Esophagus muscularis mucosa (tissue), 4 donors: ENCODE data around the gene CELF4. TPM values are rescaled to one million over a fixed set of nuclear protein-coding genes. Genes with fewer than 3 reads are reported as not detected.

Source experiments
- DNase-seq: peaks from one replicate; pipeline ENCODE4 v3.0.0-alpha.2; 2017; ENCODE audit errors: extremely low spot score
- H3K27ac ChIP-seq, 4 donors: fragments of 200-600 bp; sonication (generic); replicated peaks in 1 of 4; 1 replicate in 3 of 4; 2 replicates in 1 of 4; pipeline ENCODE4 v1.5.1; 2016 to 2019; ENCODE audit warnings: mild to moderate bottlenecking in 1 of 4
- H3K27me3 ChIP-seq, 4 donors: fragments of 200-600 bp; sonication (generic); one replicate each; pipeline versions ENCODE4 v1.5.1 to v1.6.0; 2016 to 2019
- H3K36me3 ChIP-seq, 4 donors: fragments of 200-600 bp; sonication (generic); one replicate each; pipeline ENCODE4 v1.5.1; 2016 to 2019
- H3K4me1 ChIP-seq, 4 donors: fragments of 200-600 bp; sonication (generic); one replicate each; pipeline ENCODE4 v1.5.1; 2016 to 2019
- H3K4me3 ChIP-seq, 4 donors: fragments of 200-600 bp; sonication (generic); 1 replicate in 2 of 4; 2 replicates in 2 of 4; pipeline ENCODE4 v1.5.1; 2016 to 2019; ENCODE audit warnings: mild to moderate bottlenecking in 4 of 4, moderate library complexity in 1 of 4
- H3K9me3 ChIP-seq, 4 donors: fragments of 200-600 bp; sonication (generic); 1 replicate in 3 of 4; 2 replicates in 1 of 4; pipeline ENCODE4 v1.5.1; 2016 to 2019
- CTCF ChIP-seq, 3 experiments: fragments of 200-600 bp in 2 of 3; fragments of 450-650 bp in 1 of 3; sonication (generic) in 2 of 3; IDR thresholded peaks; one replicate each; pipeline ENCODE4 v1.5.1; 2017 to 2019; ENCODE audit warnings: antibody characterized with exemption in 3 of 3, mild to moderate bottlenecking in 2 of 3, moderate library complexity in 1 of 3
- EP300 ChIP-seq: sonication (generic); formaldehyde crosslinking; IDR thresholded peaks from one replicate; pipeline ENCODE4 v1.6.1; 2017; ENCODE audit warnings: antibody characterized with exemption
- POLR2A ChIP-seq: fragments of 450-650 bp; IDR thresholded peaks from one replicate; pipeline ENCODE4 v1.6.1; 2017; ENCODE audit warnings: antibody characterized with exemption, moderate library complexity, mild to moderate bottlenecking, low read depth
- POLR2AphosphoS5 ChIP-seq, 2 donors: sonication (generic); formaldehyde crosslinking; IDR thresholded peaks; one replicate each; pipeline ENCODE4 v1.6.1; 2017; ENCODE audit warnings: antibody characterized with exemption in 2 of 2
- WGBS: methylation state at CpG from one replicate; pipeline ENCODE4 v1.1.5; 2018; 5-methylcytosine and 5-hydroxymethylcytosine counted together
- intact Hi-C: fragments of 100-400 bp; cut with DNase I; formaldehyde crosslinking; loops from one replicate; pipeline ENCODE4 v1.15.1; 2023
- total RNA-seq, 4 donors: library from RNA; depleted of rRNA; stranded (reverse); fragments of >200 nt; gene quantifications; one replicate each; pipeline versions ENCODE4 v1.1.0 to v1.2.1, GENCODE V29; 2016

Gene CELF4
- total RNA-seq, 4 donors from 2014 or later: 0.86 to 1.8 (median 1.7) TPM

GRCh38 chr18:37346048-37346447, 219.6 kb downstream of the CELF4 start:
- no peak for DNase-seq
- intact Hi-C loops: no loop called here
- WGBS: 89% methylated on average over 1 of the region's 3 CpGs
- Histone ChIP-seq H3K9me3 (no peaks in the 10 kb centered on the region), H3K27me3 (peaks cover 0 to 39% (median 0%) of the 10 kb centered on the region in 4 donors), H3K4me3 (no peak overlapping the region), H3K36me3 (no peaks in the 10 kb centered on the region), H3K27ac (no peak overlapping the region), H3K4me1 (peaks cover 0 to 3% (median 1%) of the 10 kb centered on the region in 4 donors)
- TF ChIP-seq POLR2A (no peak), CTCF (IDR thresholded peaks at IDR 0.05) (no peak), EP300 (no peak), POLR2AphosphoS5 (IDR thresholded peaks at IDR 0.05) (no peak)

- 31% methylated on average over 7 of the region's 7 CpGs for WGBS
- H3K27ac ChIP-seq: no peak overlapping the region
- no peaks in the 10 kb centered on the region for H3K9me3 ChIP-seq
- H3K4me3 ChIP-seq: no peak overlapping the region
- TF ChIP-seq POLR2A: no peak
- TF ChIP-seq CTCF (IDR thresholded peaks at IDR 0.05): peak in 1 of 3 experiments; percentile 2
- DNase-seq: no peak
- intact Hi-C loops: loop anchor here (5.0 kb wide), 1 partner anchor 194 kb away; no protein-coding TSS in a partner anchor
- H3K4me1 ChIP-seq: peaks cover 0 to 3% (median 1%) of the 10 kb centered on the region in 4 donors
- no peaks in the 10 kb centered on the region for H3K36me3 ChIP-seq
- H3K27me3 ChIP-seq: peaks cover 0 to 46% (median 0%) of the 10 kb centered on the region in 4 donors
Measured at GRCh38 chr18:37343542-37343851, 222.1 kb downstream of the CELF4 start.

GRCh38 chr18:37341473-37342086, 224.0 kb downstream of the CELF4 start:
- peaks cover 0 to 44% (median 0%) of the 10 kb centered on the region in 4 donors for H3K27me3 ChIP-seq
- WGBS: 82% methylated on average over 3 of the region's 5 CpGs
- no peak for DNase-seq
- no peaks in the 10 kb centered on the region for H3K9me3 ChIP-seq
- intact Hi-C loops: loop anchor here (5.0 kb wide), 1 partner anchor 196 kb away; no protein-coding TSS in a partner anchor
- TF ChIP-seq EP300 (no peak), POLR2AphosphoS5 (IDR thresholded peaks at IDR 0.05) (no peak), POLR2A (no peak), CTCF (IDR thresholded peaks at IDR 0.05) (no peak)
- no peak overlapping the region for H3K27ac ChIP-seq
- H3K4me1 ChIP-seq: peaks cover 0 to 3% (median 1%) of the 10 kb centered on the region in 4 donors
- no peak overlapping the region for H3K4me3 ChIP-seq
- H3K36me3 ChIP-seq: no peaks in the 10 kb centered on the region

GRCh38 chr18:37341016-37341415, 224.6 kb downstream of the CELF4 start:
- Histone ChIP-seq H3K9me3 (no peaks in the 10 kb centered on the region), H3K4me3 (no peak overlapping the region), H3K36me3 (no peaks in the 10 kb centered on the region), H3K4me1 (peaks cover 0 to 3% (median 1%) of the 10 kb centered on the region in 4 donors), H3K27ac (no peak overlapping the region), H3K27me3 (peaks cover 0 to 38% (median 0%) of the 10 kb centered on the region in 4 donors)
- intact Hi-C loops: loop anchor here (5.0 kb wide), 1 partner anchor 196 kb away; no protein-coding TSS in a partner anchor
- TF ChIP-seq EP300 (no peak), CTCF (IDR thresholded peaks at IDR 0.05) (no peak), POLR2AphosphoS5 (IDR thresholded peaks at IDR 0.05) (no peak)
- no peak for DNase-seq
- 88% methylated on average over 1 of the region's 2 CpGs for WGBS
